NCI-H510A (cell line): ENCODE measurements around the gene KRT33A.
"Not testable (repeated sequence)": the region's sequence is repeated elsewhere in the genome, so short reads cannot be mapped to it uniquely, and the experiment has no call there.

Source experiments
- DNase-seq: peaks from one replicate; lab custom pipeline; 2025; lab: John Stamatoyannopoulos, UW

The KRT33A gene

GRCh38 chr17:41363881-41364280 is 13.3 kb upstream of the KRT33A start:
- no peak for DNase-seq

DNA sequence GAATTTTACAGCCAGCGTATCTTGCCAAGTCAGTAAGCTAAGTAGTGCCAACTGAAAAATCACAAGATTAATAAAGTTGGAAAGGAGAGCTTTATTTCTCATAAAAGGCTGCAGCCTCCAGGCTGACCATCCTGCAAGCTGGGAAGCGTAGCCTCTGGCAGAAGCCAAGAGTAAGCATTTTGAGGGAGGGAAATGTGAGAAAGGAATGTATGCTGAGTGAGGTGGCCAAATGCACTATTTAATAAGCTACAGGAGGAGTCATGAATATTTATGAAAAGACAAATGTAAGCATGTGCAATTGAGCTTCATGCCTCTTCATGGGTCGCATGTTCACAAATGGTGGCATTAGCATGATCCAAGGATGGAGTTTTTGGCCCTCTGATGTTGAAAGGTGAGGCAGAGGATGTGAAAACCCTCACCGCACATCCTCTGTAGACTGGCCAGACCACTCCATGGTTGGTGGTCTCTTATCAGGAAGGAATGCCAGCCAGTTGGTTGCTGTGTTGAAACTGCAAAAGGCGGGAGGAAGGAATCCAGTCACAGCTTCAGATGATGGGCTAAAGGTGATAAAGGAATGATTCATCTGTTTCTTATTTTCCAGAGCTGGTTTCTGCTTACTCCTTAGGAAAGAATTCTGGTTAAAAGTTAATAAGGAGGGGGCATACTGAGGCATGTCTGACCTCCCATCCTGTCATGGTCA is 9.8 kb upstream of the KRT33A start:
- no peak for DNase-seq

DNA sequence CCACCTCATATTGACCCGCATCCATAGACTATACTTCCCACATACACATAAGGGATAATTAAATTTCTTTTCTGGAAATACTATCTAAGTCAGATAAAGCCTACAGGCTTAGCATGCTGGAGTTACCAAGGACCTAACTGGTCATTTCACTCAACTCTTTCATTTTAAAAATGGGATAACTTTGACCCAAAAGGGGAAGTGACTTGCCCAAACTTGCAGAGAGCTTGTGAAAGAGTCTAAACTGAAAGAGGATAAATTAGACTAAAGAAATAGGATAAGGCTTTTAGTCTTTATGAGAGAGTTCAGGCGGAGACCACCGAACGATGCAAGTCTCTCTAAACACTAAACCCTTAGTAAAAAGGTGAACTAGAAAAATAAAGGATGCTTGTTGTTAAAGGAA is 3.9 kb upstream of the KRT33A start:
- no peak for DNase-seq

DNA sequence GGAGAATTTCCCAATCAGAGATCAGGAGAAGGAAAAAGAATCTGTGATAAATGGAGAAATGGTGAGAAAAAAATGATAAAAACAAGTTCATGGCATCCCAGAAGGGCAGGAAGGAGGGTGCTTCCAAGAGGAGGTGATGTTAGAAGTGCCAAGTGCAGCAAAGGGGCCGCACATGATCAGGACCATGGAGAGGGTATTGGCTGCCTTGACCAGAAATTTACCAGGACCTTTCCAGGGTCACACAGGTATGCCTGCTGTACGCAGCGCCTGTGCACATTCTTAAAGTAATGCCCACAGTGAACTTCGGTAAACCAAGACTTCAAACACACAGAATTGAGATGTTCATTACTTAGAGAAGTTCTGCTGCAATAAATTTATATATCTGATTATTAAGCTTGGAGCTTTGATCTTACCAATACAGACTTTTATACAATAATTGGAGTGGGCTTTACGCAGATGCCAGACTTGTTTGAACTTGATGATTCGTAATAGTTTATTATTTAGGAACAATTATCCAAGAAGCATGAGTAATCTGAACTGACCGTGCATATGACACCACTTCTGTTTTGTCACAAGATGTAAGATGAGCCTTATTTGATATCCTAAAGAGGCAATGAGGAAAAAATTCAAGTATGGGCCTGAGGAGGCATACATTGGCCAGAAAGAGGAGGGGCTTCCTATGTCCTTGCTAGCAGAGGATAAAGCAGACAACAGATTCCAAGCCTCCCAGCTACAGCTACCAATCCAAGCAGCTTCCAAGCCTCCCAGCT is 2.2 kb upstream of the KRT33A start:
- no peak for DNase-seq

DNA sequence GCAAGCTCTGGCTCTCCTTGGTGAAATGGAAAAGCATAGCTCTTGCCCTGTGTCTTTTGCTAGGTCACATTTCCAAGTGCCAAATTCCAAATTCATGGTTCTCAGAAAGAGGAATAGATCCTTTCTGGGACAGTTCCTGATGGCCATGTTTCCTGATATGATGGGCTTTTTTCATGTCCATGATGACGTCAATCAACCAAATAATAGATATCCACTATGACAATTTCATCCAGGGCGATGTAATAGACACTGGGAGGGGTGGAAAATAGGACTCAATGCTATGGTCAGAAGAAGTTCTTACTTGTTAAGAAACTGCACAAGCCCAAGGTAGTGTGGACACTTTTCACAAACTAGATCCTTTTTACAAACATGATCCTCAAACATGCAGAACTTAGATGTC is 549 bp upstream of the KRT33A start:
- no peak for DNase-seq

DNA sequence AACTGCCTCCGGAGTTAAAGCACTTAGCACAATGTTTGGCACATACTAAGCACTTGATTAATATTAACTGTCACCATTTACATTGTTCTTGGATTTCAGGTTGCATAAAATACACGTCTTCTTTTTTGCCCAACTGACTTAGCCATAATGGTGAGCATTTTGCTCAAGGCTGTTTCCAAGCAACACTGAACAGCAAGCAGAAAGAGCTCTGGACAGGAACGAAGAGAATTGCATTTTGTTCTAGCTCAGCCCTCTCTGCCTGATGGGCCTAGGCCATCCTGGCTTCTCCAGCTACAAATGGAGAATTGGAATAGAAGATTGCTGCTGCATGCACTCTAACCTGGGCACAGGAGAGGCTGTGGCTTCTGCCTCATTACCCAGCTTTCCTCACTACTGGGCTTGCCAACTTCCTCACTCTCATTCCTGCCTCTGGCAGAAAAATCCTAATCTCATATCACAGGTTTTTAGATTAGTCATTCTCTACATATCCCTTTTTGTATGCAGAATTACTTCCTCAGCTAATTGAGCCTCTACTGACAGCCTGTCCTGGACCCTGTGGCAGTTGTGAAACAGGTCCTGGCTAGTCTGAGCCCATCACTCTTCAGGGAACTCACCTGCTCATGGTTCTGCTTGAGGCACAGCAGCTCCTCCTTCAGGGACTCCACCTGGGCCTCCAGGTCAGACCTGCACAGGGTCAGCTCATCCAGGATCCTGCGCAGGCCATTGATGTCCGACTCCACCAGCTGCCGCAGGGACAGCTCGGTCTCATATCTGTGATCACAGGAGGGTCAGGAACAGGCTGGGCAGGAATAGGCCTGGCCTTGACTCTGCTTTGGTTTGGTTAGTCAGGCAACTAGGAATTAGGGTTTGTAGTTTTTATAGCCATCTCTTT is 2.5 kb downstream of the KRT33A start:
- no peak for DNase-seq

- DNase-seq = not testable (repeated sequence)
Measured at GRCh38 chr17:41346421-41346820, 4.2 kb downstream of the KRT33A start.

DNA sequence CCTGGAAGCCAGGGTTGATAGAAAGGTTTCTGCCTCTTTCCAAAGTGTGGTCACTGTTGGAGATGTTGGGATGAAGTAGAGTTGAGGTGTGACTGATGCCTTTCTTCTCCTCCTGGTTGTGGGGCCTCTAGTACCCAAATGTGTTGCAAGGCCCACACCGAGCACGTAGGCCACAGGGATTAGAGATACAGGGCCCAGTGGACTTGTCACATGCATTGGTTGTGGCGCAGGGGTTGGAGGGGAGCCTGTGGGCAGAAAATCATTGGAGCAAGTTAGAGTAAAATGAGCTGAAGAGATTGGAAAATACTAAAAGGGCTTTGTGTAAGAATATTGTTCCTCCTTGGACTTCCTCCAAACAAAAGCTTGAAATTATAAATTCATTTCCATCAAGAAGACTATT is 4.6 kb downstream of the KRT33A start:
- no peak for DNase-seq

GRCh38 chr17:41343029-41343428 is 7.6 kb downstream of the KRT33A start:
- no peak for DNase-seq

DNA sequence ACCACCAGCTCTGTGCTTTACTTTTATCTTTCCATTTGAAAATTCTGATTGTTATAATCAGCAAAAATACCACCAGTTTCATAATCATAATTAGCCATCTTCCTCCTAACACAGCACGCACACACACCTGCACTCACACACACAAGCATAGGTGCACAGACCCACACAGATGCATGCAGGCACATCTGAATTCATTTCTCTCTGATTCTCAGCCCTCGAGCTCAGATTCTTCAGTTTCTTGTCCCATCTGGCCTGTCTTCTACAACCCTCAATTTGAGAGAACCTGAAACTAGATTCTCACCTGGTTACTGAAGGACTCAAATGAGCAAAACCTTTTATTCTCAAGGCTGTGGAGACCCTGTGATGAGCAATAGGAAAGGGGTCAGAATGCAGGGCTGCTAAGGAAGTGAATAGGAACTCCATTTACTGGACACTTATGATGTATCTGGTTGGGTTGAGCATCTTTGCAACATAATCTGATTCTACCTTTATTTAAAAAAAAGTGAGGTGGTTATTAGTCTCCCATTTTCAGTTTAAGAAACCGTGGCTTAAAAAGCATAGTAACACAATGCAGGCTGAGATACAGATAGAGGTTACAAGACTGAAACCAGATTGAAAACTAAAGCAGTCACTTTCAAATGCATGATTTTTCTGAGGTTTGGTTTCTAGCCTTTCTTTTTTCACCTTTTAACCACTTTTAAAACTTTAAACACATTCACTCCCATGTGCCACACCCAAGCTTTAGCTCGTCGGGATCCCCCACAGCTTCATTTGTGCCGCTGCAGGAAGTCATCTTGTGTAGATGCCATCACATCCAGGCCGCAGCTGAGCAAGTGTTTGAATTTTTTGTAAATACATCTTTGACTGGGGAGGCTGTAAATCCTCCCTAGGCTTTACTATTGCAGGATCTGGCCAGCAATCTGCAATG is 9.4 kb downstream of the KRT33A start:
- DNase-seq = no peak

DNA sequence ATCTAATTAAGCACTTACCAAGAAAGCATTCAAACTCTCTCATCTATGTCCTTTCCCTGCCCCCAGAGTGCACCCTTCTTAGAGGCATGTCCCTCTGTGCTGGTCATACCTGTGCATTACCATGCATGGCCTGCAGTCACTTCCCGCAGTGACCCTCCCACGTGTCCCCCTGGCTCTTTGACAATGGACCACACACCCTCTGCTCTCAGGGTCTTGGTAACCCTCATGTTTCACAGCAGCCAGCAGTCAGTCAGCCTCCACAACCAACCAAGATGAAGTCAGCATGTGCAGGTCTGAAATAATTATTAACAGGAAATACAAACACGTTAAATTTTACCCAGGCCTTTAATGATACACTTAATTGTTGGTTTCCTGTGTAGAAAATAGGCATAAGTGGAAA is 10.1 kb downstream of the KRT33A start:
- no peak for DNase-seq

GRCh38 chr17:41339571-41340172 is 11.0 kb downstream of the KRT33A start:
- DNase-seq = no peak

- DNase-seq = no peak
Measured at GRCh38 chr17:41338961-41339485, 11.6 kb downstream of the KRT33A start.

DNA sequence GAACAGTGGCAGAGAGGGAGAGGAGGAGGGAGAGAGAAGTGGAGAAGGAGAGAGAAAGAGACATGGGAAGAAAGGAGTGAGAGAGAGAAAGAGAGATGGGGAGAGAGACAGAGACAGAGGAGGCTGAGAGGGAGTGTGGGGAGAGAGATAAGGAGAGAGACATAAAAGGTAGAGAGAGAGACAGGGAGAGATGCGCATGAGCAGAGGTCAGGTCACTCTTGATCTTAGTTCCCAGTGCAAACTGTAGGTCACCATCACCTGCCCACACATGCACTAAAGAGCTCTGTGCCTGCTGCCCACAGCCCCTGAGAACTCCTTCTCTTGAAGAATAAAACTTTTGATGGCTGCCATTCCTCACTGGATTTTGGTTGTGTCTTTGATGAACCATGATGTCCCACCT is 14.9 kb downstream of the KRT33A start:
- no peak for DNase-seq

GRCh38 chr17:41334385-41335305 is 16.0 kb downstream of the KRT33A start:
- no peak for DNase-seq

DNA sequence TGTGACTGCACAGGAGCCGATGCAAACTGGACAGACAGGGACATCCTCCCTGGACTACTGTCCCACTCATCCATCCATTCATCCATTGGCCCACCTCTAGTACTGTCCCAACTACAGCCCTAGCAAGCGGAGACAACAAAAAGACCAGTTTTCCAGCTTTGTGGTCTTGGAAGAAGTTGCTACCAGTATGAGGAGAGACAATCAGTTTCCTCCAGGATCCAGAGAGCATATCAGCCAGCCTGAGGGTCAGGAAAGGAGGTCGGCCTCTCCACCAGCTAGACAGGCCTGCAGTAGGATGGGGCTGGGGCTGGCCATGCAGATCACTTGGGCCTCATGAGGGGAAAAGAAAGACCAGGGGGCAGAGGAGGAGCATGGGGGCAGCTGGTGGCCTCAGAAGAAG is 16.8 kb downstream of the KRT33A start:
- no peak for DNase-seq

DNA sequence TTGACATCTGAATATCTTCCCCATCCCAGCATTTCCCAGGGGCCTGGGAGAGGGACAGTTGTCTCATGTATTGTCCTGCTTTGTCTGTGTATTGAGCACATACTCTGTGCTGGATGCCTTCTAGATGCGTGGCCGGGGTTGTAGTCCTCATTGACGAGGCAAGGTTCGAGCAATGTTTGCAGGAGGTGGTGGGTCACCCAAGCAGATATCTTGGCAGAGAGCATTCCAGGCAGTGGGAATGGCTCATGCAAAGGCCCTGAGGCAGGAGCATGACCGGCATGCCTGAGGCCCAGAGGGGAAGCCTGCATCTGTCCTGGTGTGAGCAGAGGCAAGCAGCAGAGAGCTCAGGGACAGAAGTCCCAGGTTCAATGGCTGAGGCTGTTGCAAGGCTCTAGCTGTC is 17.5 kb downstream of the KRT33A start:
- no peak for DNase-seq

DNA sequence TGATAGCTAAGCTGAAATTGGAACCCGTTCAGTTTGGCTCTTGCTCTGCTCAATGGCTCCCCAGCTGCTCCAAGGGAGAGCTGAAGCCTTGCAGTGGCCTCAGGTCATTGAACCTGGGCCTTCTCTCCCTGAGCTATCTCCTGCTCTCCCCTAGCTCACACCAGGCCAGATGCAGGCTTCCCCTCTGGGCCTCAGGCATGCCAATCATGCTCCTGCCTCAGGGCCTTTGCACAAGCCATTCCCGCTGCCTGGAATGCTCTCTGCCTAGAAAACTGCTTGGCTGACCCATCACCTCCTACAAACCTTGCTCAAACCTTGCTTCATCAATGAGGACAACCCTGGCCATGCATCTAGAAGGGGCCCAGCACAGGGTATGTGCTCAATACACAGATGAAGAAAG is 18.4 kb downstream of the KRT33A start:
- no peak for DNase-seq

- DNase-seq = no peak
Measured at GRCh38 chr17:41331606-41332005, 19.0 kb downstream of the KRT33A start.
